ENCODE results near the gene ATPAF2.

DNA sequence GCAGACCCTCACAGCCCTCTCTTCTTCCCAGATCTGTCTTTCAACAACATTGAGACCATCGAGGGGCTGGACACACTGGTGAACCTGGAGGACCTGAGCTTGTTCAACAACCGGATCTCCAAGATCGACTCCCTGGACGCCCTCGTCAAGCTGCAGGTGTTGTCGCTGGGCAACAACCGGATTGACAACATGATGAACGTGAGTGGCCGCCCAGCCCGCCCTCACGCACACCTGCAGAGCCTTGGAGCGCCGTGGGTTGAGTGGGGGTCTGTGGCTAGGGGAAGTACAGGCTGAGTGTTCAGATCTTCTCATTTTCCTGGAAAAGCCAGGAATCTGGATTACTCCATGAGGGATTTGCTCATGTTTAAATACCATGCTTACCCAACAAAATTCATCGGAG is 51.1 kb downstream of the ATPAF2 start:
- TF ChIP-seq, protein P1, sequence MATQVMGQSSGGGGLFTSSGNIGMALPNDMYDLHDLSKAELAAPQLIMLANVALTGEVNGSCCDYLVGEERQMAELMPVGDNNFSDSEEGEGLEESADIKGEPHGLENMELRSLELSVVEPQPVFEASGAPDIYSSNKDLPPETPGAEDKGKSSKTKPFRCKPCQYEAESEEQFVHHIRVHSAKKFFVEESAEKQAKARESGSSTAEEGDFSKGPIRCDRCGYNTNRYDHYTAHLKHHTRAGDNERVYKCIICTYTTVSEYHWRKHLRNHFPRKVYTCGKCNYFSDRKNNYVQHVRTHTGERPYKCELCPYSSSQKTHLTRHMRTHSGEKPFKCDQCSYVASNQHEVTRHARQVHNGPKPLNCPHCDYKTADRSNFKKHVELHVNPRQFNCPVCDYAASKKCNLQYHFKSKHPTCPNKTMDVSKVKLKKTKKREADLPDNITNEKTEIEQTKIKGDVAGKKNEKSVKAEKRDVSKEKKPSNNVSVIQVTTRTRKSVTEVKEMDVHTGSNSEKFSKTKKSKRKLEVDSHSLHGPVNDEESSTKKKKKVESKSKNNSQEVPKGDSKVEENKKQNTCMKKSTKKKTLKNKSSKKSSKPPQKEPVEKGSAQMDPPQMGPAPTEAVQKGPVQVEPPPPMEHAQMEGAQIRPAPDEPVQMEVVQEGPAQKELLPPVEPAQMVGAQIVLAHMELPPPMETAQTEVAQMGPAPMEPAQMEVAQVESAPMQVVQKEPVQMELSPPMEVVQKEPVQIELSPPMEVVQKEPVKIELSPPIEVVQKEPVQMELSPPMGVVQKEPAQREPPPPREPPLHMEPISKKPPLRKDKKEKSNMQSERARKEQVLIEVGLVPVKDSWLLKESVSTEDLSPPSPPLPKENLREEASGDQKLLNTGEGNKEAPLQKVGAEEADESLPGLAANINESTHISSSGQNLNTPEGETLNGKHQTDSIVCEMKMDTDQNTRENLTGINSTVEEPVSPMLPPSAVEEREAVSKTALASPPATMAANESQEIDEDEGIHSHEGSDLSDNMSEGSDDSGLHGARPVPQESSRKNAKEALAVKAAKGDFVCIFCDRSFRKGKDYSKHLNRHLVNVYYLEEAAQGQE (IDR thresholded peaks at IDR 0.05; ENCODE audit: insufficient read depth in 1 of 2, low read depth in 2 of 2, low read length in 2 of 2): no peak
- TF ChIP-seq POLR2AphosphoS5 (IDR thresholded peaks at IDR 0.05; ENCODE audit: low read depth, low read length) (no peak), SIN3A (IDR thresholded peaks at IDR 0.05; ENCODE audit: borderline replicate concordance, insufficient read depth, low read length) (no peak), TAF1 (IDR thresholded peaks at IDR 0.05; ENCODE audit: borderline replicate concordance, insufficient read depth, low read length) (no peak), FOXP2 (optimal IDR thresholded peaks at IDR 0.05; ENCODE audit: borderline replicate concordance, extremely low read depth, extremely low read length, insufficient read depth) (no peak)
